Measurements from ENCODE around the gene TMEM50A.
"Not testable (repeated sequence)": the region's sequence is repeated elsewhere in the genome, so short reads cannot be mapped to it uniquely, and the experiment has no call there.

Gene TMEM50A

DNA sequence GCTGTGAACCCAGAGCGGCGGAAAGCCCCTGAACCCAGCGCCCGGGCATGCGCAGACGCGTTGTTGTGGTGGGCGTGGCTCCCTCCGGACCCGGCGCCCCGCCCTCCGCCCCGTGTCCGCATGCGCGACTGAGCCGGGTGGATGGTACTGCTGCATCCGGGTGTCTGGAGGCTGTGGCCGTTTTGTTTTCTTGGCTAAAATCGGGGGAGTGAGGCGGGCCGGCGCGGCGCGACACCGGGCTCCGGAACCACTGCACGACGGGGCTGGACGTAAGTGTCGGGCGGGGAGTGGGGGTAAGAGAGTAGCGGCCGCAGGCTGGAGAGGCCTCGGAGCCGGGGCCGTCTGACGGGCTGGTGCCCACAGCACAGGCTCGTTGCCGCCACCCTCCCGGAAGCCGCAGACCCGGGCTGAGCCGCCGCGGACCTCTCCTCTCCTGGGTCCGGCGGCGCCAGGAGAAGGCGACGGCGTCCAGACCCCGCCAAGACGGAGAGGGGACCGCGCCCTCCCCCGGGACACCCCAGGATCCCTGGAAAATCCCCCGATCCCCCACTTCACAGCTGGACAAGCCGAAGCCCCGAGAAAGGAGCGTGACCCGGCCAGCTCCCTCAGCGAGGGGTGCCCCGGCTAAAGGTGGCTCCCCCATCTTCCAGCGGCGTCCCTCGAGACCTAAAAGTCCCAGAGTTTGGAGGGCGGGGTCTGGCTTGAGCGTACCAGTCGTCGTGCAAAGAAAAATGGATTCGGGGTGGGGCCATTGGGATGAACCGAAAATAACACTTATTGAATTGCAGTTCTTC, at the start of gene TMEM50A:
Gene TMEM50A, plus strand, starts transcription at position 147 of the 794 bp plus-strand sequence. CDS start 2,153 bp downstream, outside the sequence.
- peak; percentile 35 to 91 (median 84) for DNase-seq

- DNase-seq: not testable (repeated sequence)
Measured at GRCh38 chr1:25288573-25289101, 49.5 kb upstream of the TMEM50A start.

DNA sequence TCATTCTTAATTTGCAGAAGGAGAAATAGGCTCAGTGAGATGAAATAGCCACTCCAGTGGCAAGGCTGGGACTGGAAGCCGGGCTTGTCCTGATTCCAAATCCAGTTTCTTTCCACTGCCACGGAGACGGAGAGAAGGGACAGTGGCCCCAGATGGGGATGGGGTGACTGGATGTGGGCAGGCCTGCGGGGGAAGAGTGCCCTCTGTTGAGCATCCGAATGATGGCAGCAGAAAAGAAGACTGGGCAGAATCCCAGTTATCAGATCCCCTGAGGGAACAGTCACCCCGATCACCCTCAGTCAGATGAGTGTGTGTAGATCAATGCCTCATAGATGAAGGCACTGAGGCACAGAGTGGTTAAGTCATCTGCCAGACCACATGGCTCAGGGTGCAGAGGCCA, 48.1 kb upstream of the TMEM50A start:
- peak in 5 of 58 donors; percentile 10 to 30 (median 18) for DNase-seq

GRCh38 chr1:25293426-25293825, 44.7 kb upstream of the TMEM50A start:
- DNase-seq: not testable (repeated sequence)

GRCh38 chr1:25294889-25295826, 43.0 kb upstream of the TMEM50A start:
- DNase-seq: not testable (repeated sequence)

DNA sequence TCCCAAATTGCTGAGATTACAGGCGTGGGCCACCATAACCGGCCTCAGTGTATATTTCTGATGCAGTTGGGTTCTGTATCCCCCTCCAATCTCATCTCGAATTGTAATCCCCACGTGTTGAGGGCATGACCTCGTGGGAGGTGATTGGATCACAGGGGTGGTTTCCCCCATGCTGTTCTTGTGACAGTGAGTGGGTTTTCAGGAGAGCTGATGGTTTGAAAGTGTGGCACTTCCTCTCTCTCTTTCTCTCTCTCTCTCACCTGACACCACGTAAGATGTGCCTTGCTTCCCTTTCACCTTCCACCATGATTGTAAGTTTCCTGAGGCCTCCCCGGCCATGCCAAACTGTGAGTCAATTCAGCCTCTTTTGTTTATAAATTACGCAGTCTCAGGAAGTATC, 41.6 kb upstream of the TMEM50A start:
- DNase-seq: not testable (repeated sequence)

DNA sequence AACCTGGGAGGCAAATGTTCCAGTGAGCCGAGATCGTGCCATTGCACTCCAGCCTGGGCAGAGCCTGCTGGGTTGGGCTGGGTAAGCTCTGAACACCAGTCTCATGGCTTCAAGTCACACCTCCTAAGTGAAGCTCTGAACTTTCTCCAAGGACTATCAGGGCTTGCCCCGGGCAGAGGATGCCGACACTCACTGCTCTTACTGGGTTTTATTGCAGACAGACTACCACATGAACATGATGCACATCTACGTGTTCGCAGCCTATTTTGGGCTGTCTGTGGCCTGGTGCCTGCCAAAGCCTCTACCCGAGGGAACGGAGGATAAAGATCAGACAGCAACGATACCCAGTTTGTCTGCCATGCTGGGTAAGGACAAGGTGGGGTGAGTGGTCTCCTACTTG, 37.4 kb upstream of the TMEM50A start:
- DNase-seq: not testable (repeated sequence)

DNA sequence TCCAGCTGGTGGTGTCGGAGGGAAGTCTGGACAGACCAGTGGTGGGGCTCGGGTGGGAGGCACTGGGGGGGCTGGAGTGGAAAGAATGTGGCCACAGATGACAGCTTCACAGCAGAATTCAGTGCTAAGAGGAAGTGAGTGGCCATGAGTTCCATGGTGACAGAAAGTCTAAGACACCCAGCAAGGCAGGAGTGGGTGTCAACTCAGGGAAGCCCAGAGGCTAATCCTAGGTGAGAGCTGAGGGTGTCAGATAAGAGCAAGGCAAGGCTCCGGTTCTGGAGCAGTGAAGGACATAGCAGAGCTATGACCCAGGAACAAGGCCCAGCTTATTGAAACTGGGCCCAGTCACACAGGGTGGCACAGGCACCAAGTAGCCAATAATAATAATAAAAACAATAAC, 35.8 kb upstream of the TMEM50A start:
- DNase-seq: not testable (repeated sequence)

- not testable (repeated sequence) for DNase-seq
Measured at GRCh38 chr1:25304936-25305335, 33.2 kb upstream of the TMEM50A start.

DNA sequence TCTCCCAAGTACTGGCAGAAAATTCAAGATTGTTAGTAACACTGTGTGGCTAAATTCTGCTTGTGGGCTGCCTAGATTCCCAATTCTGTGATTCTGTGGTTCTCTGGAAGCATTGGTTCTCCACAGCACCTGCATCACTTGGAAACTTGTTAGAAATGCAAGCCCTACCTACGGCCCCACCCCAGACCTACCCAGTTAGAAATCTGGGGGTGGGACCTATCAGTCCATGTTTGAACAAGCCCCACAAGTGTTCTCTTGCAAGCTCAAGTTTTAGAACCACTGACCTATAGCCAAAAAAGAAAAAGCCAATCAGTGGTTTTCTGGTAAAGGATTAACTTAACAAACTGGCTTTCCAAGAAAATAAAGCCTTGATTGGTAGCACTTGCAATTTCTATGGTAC, 30.0 kb upstream of the TMEM50A start:
- not testable (repeated sequence) for DNase-seq

DNA sequence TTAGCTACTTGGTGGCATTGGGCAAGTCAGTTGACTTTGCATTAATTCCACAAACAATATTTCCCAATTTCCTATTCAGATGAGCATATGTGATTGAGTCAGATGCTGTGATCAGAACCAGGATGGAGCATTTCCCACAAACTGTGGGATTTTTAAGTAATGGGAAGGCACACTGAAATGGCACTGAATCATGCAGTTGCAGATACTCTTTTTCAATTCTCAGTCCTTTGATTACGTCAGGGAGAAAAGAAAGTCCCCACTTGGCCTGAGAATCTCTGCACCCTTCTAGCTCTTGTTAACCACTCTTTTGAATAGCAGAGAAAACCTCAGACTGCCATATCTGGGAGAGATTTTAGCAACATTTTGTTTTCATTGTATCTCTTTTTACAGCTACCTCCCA, 29.0 kb upstream of the TMEM50A start:
- not testable (repeated sequence) for DNase-seq

GRCh38 chr1:25309486-25309885, 28.6 kb upstream of the TMEM50A start:
- not testable (repeated sequence) for DNase-seq

DNA sequence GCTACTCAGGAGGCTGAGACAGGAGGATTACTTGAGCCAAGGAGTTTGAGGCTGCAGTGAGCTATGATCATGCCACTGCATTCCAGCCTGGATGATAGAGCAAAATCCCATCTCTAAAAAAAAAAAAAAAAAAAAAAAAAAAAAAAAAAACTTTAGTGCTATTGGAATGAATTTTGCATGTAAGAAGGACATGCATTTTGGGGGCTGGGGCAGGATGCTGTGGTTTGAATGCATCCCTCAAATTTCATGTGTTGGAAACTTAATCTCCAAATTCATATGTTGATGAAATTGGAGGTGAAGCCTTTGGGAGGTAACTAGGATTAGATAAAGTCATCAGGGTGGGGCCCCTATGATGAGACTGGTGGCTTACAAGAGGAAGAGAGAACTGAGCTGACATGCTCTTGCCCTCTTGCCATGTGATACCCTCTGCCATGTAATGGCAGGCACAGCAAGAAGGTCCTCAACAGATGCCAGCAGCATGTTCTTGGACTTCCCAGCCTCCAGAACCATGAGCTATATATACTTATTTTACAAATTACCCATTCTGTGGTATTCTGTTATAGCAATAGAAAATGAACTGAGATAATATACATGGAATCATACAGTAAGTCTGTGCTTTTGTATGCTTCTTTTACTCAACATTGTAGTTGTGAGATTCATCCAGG, 25.2 kb upstream of the TMEM50A start:
- DNase-seq: not testable (repeated sequence)

- peak in 5 of 58 donors; percentile 5 to 34 (median 9) for DNase-seq
Measured at GRCh38 chr1:25320314-25320938, 17.7 kb upstream of the TMEM50A start.

DNA sequence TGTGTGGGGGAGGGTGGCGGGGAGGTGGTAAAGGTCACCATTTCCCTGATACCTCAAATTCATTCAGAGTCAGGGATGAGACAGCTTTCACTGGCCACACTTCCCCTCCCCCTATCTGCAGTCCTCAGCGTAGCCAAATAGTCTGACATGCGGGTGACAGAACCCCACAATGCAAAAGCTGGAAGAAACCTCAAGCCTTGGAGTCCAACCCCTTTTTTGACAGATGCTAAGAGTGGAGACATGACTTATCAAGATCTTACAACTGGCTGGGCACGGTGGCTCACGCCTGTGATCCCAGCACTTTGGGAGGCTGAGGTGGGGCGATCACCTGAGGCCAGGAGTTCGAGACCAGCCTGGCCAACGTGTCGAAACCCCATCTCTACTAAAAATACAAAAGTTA, 16.0 kb upstream of the TMEM50A start:
- DNase-seq: not testable (repeated sequence)

DNA sequence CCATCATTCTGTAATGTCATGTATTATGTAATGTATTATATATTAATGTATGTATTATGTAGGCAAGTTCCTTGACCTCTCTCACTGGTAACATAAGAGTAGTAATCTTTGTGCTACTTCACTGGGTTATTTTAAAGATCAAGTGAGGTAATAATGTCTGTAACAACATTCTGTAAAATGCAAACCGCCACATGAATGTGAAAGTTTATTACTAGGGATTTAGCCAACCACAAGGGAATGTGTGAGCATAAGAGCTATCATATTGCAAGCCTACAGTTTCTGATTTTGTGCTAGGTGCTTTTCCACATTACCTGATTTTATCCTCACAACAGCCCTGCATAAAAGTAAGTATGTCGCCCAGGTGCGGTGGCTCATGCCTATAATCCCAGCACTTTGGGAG, 13.7 kb upstream of the TMEM50A start:
- not testable (repeated sequence) for DNase-seq

DNA sequence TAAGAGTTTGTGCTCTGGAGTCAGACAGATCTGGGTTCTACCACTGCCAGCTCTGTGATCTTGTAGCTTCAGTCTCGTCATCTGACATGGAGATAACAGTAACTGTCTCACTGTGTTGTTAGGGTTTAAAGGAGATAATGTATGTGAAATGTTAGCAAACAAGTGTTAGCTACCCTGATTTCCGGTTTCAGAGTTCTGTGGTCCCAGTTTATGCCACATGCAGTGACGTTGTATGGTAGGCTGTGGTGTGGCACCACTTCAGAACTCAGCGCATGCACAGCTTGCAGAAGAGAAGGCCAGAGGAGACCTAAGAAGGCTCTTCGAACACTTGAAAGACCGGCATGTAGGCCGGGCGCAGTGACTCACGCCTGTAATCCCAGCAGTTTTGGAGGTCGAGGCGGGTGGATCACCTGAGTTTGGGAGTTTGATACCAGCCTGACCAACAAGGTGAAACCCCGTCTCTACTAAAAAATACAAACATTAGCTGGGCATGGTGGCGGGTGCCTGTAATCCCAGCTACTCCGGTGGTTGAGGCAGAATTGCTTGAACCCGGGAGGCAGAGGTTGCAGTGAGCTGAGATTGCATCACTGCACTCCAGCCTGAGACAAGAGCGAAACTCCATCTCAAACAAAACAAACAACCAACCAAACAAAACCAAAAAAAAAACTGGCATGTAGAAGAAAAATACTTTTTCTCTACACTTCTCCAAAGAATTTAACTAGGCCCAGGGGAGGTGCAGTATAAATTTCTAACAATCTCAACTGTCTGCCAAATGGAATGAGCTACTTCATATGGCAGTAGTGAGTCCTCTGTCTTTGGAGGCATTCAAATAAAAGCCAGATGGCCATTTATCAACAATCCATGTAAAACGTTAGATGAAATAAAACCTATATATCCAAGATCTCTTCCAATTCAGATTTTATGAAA, 10.0 kb upstream of the TMEM50A start:
- DNase-seq: not testable (repeated sequence)

- DNase-seq: not testable (repeated sequence)
Measured at GRCh38 chr1:25328791-25329185, 9.3 kb upstream of the TMEM50A start.

DNA sequence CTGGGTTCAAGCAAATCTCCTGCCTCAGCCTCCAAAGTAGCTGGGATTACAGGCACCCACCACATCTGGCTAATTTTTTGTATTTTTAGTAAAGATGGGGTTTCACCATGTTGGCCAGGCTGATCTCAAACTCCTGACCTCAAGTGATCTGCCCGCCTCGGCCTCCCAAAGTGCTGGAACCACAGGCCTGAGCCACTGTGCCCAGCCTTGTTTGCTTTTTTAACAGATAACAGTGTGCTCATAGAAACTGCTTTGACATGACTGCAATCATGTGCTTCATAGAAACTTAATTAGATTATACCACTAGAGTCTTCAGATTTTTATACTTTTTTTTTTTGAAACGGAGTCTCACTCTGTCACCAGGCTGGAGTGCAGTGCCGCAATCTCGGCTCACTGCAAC, 8.8 kb upstream of the TMEM50A start:
- DNase-seq: not testable (repeated sequence)

Measured in anterior cingulate cortex (tissue), 58 donors.